Esophagus squamous epithelium (tissue), 5 donors: Measurements from ENCODE around the gene AKNA. TPM values are rescaled to one million over a fixed set of nuclear protein-coding genes. Genes with fewer than 3 reads are reported as not detected.
A peak's percentile ranks its signal among the peaks of the same experiment; 100 is the strongest.

Experiments
- DNase-seq: peaks from one replicate; lab custom pipeline; 2025; lab: John Stamatoyannopoulos, UW
- H3K27ac ChIP-seq, 4 donors: fragments of 200-600 bp; sonication (generic); one replicate each; pipeline ENCODE4 v1.5.1; 2016 to 2019; ENCODE audit warnings: mild to moderate bottlenecking in 1 of 4
- H3K27me3 ChIP-seq, 4 donors: fragments of 200-600 bp; sonication (generic); 1 replicate in 3 of 4; 2 replicates in 1 of 4; pipeline versions ENCODE4 v1.5.1 to v1.6.0; 2017 to 2021; ENCODE audit warnings: antibody characterized with exemption in 1 of 4
- H3K36me3 ChIP-seq, 3 donors: fragments of 200-600 bp; sonication (generic); one replicate each; pipeline ENCODE4 v1.5.1; 2016 to 2019
- H3K4me1 ChIP-seq, 3 donors: fragments of 200-600 bp; sonication (generic); one replicate each; pipeline ENCODE4 v1.5.1; 2017 to 2019
- H3K4me3 ChIP-seq, 4 donors: fragments of 200-600 bp; sonication (generic); 1 replicate in 3 of 4; 2 replicates in 1 of 4; pipeline ENCODE4 v1.5.1; 2016 to 2019; ENCODE audit warnings: mild to moderate bottlenecking in 2 of 4, moderate library complexity in 1 of 4
- H3K9me3 ChIP-seq, 3 donors: fragments of 200-600 bp; sonication (generic); one replicate each; pipeline ENCODE4 v1.5.1; 2016 to 2019
- CTCF ChIP-seq, 6 experiments: fragments of 450-650 bp in 4 of 6; fragments of 200-600 bp in 2 of 6; sonication (generic) in 2 of 6; IDR thresholded peaks; one replicate each; pipeline ENCODE4 v1.5.1; 2016 to 2019; ENCODE audit warnings: antibody characterized with exemption in 6 of 6, mild to moderate bottlenecking in 4 of 6, moderate library complexity in 4 of 6
- POLR2A ChIP-seq, 4 donors: fragments of 450-650 bp; IDR thresholded peaks; one replicate each; pipeline ENCODE4 v1.6.1; 2017; ENCODE audit warnings: antibody characterized with exemption in 4 of 4, mild to moderate bottlenecking in 4 of 4, moderate library complexity in 3 of 4
- WGBS, 2 donors: methylation state at CpG; one replicate each; pipeline ENCODE4 v1.1.5; 2018; 5-methylcytosine and 5-hydroxymethylcytosine counted together
- intact Hi-C: fragments of 100-400 bp; cut with DNase I; formaldehyde crosslinking; loops from one replicate; pipeline ENCODE4 v1.15.0; 2022
- total RNA-seq, 4 donors: library from RNA; depleted of rRNA; stranded (reverse); fragments of >200 nt; gene quantifications; one replicate each; pipeline ENCODE4 v1.1.0, GENCODE V29; 2016
- donor health status: DM: yes; HTN: yes; CAD: no.

The AKNA gene
- total RNA-seq, 4 donors from 2014 or later: 6.1 to 25.0 (median 7.6) TPM

- H3K27me3 ChIP-seq: no peaks in the 10 kb centered on the region
- H3K36me3 ChIP-seq: peaks cover 0 to 5% (median 0%) of the 10 kb centered on the region in 3 donors
- no peak for DNase-seq
- no peak for TF ChIP-seq CTCF (IDR thresholded peaks at IDR 0.05)
- no peak for TF ChIP-seq POLR2A (IDR thresholded peaks at IDR 0.05)
- H3K4me3 ChIP-seq: no peak overlapping the region
- 61 to 92% methylated on average over 1 to 2 of the region's 2 CpGs for WGBS, 2 donors
- intact Hi-C loops: loop anchor here (10.0 kb wide), 1 partner anchor 104 kb away; the partner anchor contains the start of gene WHRN
- no peaks in the 10 kb centered on the region for H3K9me3 ChIP-seq
- no peak overlapping the region for H3K27ac ChIP-seq
- H3K4me1 ChIP-seq: peaks cover 13 to 49% (median 13%) of the 10 kb centered on the region in 3 donors
Measured at GRCh38 chr9:114400772-114401171, 13.0 kb upstream of the AKNA start.

GRCh38 chr9:114400219-114400618, 12.4 kb upstream of the AKNA start:
- TF ChIP-seq POLR2A (IDR thresholded peaks at IDR 0.05): no peak
- no peak for TF ChIP-seq CTCF (IDR thresholded peaks at IDR 0.05)
- Histone ChIP-seq H3K9me3 (no peaks in the 10 kb centered on the region), H3K27ac (peak overlapping the region in 1 of 4 donors; percentile 18), H3K36me3 (peaks cover 0 to 5% (median 0%) of the 10 kb centered on the region in 3 donors), H3K27me3 (no peaks in the 10 kb centered on the region), H3K4me3 (no peak overlapping the region), H3K4me1 (peaks cover 13 to 49% (median 19%) of the 10 kb centered on the region in 3 donors)
- intact Hi-C loops: loop anchor here (10.0 kb wide), 1 partner anchor 105 kb away; the partner anchor contains the start of gene WHRN
- DNase-seq: no peak
- 55 to 60% methylated on average over 1 of the region's 1 CpG for WGBS, 2 donors

DNA sequence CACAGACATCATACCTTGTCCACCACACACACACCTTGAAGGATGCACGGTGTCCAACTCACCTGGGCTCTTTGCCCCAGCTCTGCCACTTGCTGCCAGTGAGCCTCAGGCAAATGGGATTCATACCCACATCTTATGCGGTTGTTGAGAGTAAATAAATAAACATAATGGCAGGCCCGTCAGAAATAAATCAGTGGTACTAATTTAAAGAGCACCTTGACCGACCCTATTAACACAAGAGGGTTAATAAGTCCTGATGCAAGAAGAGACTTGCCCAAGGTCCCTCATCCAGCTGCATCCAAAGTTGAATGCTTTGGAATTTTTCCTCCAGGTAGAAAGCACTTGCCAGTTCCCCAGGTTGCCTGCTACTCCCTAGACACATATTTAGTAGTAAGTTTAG, 11.6 kb upstream of the AKNA start:
- no peak for DNase-seq

GRCh38 chr9:114397848-114398605, 10.2 kb upstream of the AKNA start:
- peaks cover 0 to 2% (median 0%) of the 10 kb centered on the region in 3 donors for H3K36me3 ChIP-seq
- intact Hi-C loops: no loop called here
- TF ChIP-seq POLR2A (IDR thresholded peaks at IDR 0.05): peak in 3 of 4 donors; percentile 46 to 79 (median 64)
- peak in 3 of 6 experiments; percentile 20 to 27 (median 22) for TF ChIP-seq CTCF (IDR thresholded peaks at IDR 0.05)
- peaks cover 13 to 71% (median 31%) of the 10 kb centered on the region in 3 donors for H3K4me1 ChIP-seq
- WGBS, 2 donors: 0% methylated on average over 7 of the region's 66 CpGs; no CpG with 5 or more reads in 1 of the 2 donors
- H3K27me3 ChIP-seq: no peaks in the 10 kb centered on the region
- peak overlapping the region; percentile 74 to 94 (median 82) for H3K4me3 ChIP-seq
- peak; percentile 90 for DNase-seq
- peak overlapping the region; percentile 87 to 96 (median 92) for H3K27ac ChIP-seq
- H3K9me3 ChIP-seq: no peaks in the 10 kb centered on the region

More for the DNA sequence above, 11.6 kb upstream of the AKNA start:
- peaks cover 0 to 5% (median 0%) of the 10 kb centered on the region in 3 donors for H3K36me3 ChIP-seq
- H3K9me3 ChIP-seq: no peaks in the 10 kb centered on the region
- WGBS, 2 donors: 29 to 51% methylated on average over 4 of the region's 4 CpGs
- peak overlapping the region in 3 of 4 donors; percentile 6 to 42 (median 34) for H3K27ac ChIP-seq
- TF ChIP-seq CTCF (IDR thresholded peaks at IDR 0.05) (no peak), POLR2A (IDR thresholded peaks at IDR 0.05) (no peak)
- H3K4me1 ChIP-seq: peaks cover 13 to 58% (median 27%) of the 10 kb centered on the region in 3 donors
- H3K27me3 ChIP-seq: no peaks in the 10 kb centered on the region
- intact Hi-C loops: no loop called here
- H3K4me3 ChIP-seq: no peak overlapping the region
